Cardiac fibroblast (primary cell): ENCODE data around the gene PUM1.
"Not testable (repeated sequence)": the region's sequence is repeated elsewhere in the genome, so short reads cannot be mapped to it uniquely, and the experiment has no call there.

Source experiments
- DNase-seq, 2 donors: peaks; one replicate each; pipeline versions ENCODE4 v3.0.0 to v3.0.0-alpha.2; 2010; ENCODE audit warnings: low read depth in 2 of 2
- H3K4me3 ChIP-seq, 2 donors: replicated peaks in 1 of 2; 1 replicate in 1 of 2; 2 replicates in 1 of 2; pipeline ENCODE4 v1.5.1; 2011; ENCODE audit warnings: low read depth in 2 of 2, low read length in 2 of 2, mild to moderate bottlenecking in 2 of 2, moderate library complexity in 1 of 2
- CTCF ChIP-seq: IDR thresholded peaks from one replicate; pipeline ENCODE4 v1.5.1; 2011; ENCODE audit warnings: low read depth, mild to moderate bottlenecking, low read length, inconsistent platforms

The PUM1 gene

GRCh38 chr1:30942326-30942963, 123.1 kb downstream of the PUM1 start:
- no peak overlapping the region for H3K4me3 ChIP-seq
- TF ChIP-seq CTCF, result no peak
- DNase-seq, result peak; percentile 49 to 56

GRCh38 chr1:30940541-30940940, 125.0 kb downstream of the PUM1 start:
- H3K4me3 ChIP-seq, result no peak overlapping the region
- DNase-seq, result no peak

GRCh38 chr1:30936541-30937171, 128.9 kb downstream of the PUM1 start:
- no peak overlapping the region for H3K4me3 ChIP-seq
- TF ChIP-seq CTCF, result no peak

More at GRCh38 chr1:30940541-30940940, 125.0 kb downstream of the PUM1 start:
- TF ChIP-seq CTCF, result no peak

GRCh38 chr1:30935758-30936157, 129.8 kb downstream of the PUM1 start:
- not testable (repeated sequence) for DNase-seq, H3K4me3 ChIP-seq

More at GRCh38 chr1:30936541-30937171, 128.9 kb downstream of the PUM1 start:
- no peak for DNase-seq

- TF ChIP-seq CTCF, result no peak
- no peak for DNase-seq
Observed at GRCh38 chr1:30934613-30935012, 130.9 kb downstream of the PUM1 start.

GRCh38 chr1:30933874-30934252, 131.7 kb downstream of the PUM1 start:
- peak in 1 of 2 donors; percentile 42 for DNase-seq
- no peak for TF ChIP-seq CTCF

More at GRCh38 chr1:30934613-30935012, 130.9 kb downstream of the PUM1 start:
- H3K4me3 ChIP-seq, result no peak overlapping the region

GRCh38 chr1:30930631-30931173, 134.8 kb downstream of the PUM1 start:
- DNase-seq, result no peak
- no peak for TF ChIP-seq CTCF
- no peak overlapping the region for H3K4me3 ChIP-seq

More at GRCh38 chr1:30933874-30934252, 131.7 kb downstream of the PUM1 start:
- H3K4me3 ChIP-seq, result no peak overlapping the region
